Lower leg skin (tissue), 3 donors: ENCODE results near the gene RANBP3L.

Experiments used
- CTCF ChIP-seq, 3 donors: fragments of 450-650 bp; IDR thresholded peaks; one replicate each; pipeline ENCODE4 v1.5.1; 2016; ENCODE audit warnings: antibody characterized with exemption in 3 of 3, mild to moderate bottlenecking in 3 of 3, moderate library complexity in 2 of 3
- POLR2A ChIP-seq, 2 donors: fragments of 450-650 bp; IDR thresholded peaks; one replicate each; pipeline ENCODE4 v1.6.1; 2016 to 2017; ENCODE audit warnings: antibody characterized with exemption in 2 of 2, mild to moderate bottlenecking in 1 of 2, moderate library complexity in 1 of 2

GRCh38 chr5:36252722-36253365 is 48.9 kb downstream of the RANBP3L start:
- TF ChIP-seq CTCF (IDR thresholded peaks at IDR 0.05) (no peak), POLR2A (IDR thresholded peaks at IDR 0.05) (no peak)
